Mesenchymal stem cell (in vitro differentiated cells and primary cell): ENCODE data around the gene ARRDC1.

Source experiments
- DNase-seq: peaks from one replicate; pipeline ENCODE4 v3.0.0-alpha.2; 2013
- H2AFZ ChIP-seq: one replicate; pipeline ENCODE4 v1.6.1; 2013; ENCODE audit warnings: low read depth, mild to moderate bottlenecking, control low read depth, inconsistent platforms, low read length, moderate library complexity
- H2AK5ac ChIP-seq: 2 replicates; pipeline ENCODE4 v1.6.1; 2013; ENCODE audit warnings: low read length, moderate library complexity, mild to moderate bottlenecking, inconsistent platforms; ENCODE audit not compliant: severe bottlenecking
- H2BK120ac ChIP-seq: one replicate; pipeline ENCODE4 v1.6.1; 2013; ENCODE audit warnings: low read depth, mild to moderate bottlenecking, inconsistent platforms, low read length, moderate library complexity
- H2BK12ac ChIP-seq, 2 experiments: one replicate each; pipeline ENCODE4 v1.6.1; 2013; ENCODE audit warnings: inconsistent platforms in 2 of 2, low read length in 2 of 2, mild to moderate bottlenecking in 2 of 2, moderate library complexity in 2 of 2, control low read depth in 1 of 2
- H2BK15ac ChIP-seq: one replicate; pipeline ENCODE4 v1.6.1; 2013; ENCODE audit warnings: mild to moderate bottlenecking, low read depth, inconsistent platforms; ENCODE audit not compliant: poor library complexity, severe bottlenecking
- H2BK5ac ChIP-seq: 2 replicates; pipeline ENCODE4 v1.6.1; 2013; ENCODE audit warnings: low read depth, mild to moderate bottlenecking, low read length, control low read depth, inconsistent platforms; ENCODE audit not compliant: poor library complexity, severe bottlenecking
- H3K14ac ChIP-seq, 2 experiments: one replicate each; pipeline ENCODE4 v1.6.1; 2013; ENCODE audit warnings: inconsistent platforms in 2 of 2, low read length in 2 of 2, control low read depth in 1 of 2, mild to moderate bottlenecking in 1 of 2, moderate library complexity in 1 of 2
- H3K18ac ChIP-seq, 2 experiments: one replicate each; pipeline ENCODE4 v1.6.1; 2013; ENCODE audit warnings: inconsistent platforms in 2 of 2, low read length in 2 of 2, control low read depth in 1 of 2, low read depth in 1 of 2, mild to moderate bottlenecking in 1 of 2
- H3K23ac ChIP-seq, 2 experiments: one replicate each; pipeline ENCODE4 v1.6.1; 2013; ENCODE audit warnings: inconsistent platforms in 2 of 2, low read length in 2 of 2, mild to moderate bottlenecking in 2 of 2, moderate library complexity in 2 of 2, control low read depth in 1 of 2
- H3K27ac ChIP-seq: 2 replicates; pipeline ENCODE4 v1.5.1; 2013; ENCODE audit warnings: mild to moderate bottlenecking, moderate library complexity, low read length, control low read depth, inconsistent platforms; ENCODE audit not compliant: poor library complexity, severe bottlenecking
- H3K27me3 ChIP-seq, 2 experiments: 2 replicates each; pipeline versions ENCODE4 v1.6.1 to v1.7.0; 2013; ENCODE audit warnings: low read length in 2 of 2, mild to moderate bottlenecking in 2 of 2, moderate library complexity in 2 of 2, control low read depth in 1 of 2, inconsistent platforms in 1 of 2; ENCODE audit not compliant: control insufficient read depth in 1 of 2, insufficient read depth in 1 of 2
- H3K36me3 ChIP-seq, 2 experiments: 2 replicates each; pipeline versions ENCODE4 v1.6.1 to v1.7.0; 2013; ENCODE audit warnings: low read length in 2 of 2, control low read depth in 1 of 2, inconsistent platforms in 1 of 2, low read depth in 1 of 2, mild to moderate bottlenecking in 1 of 2; ENCODE audit not compliant: insufficient read depth in 2 of 2, control insufficient read depth in 1 of 2
- H3K4ac ChIP-seq, 2 experiments: one replicate each; pipeline ENCODE4 v1.6.1; 2013; ENCODE audit warnings: inconsistent platforms in 2 of 2, low read length in 2 of 2, mild to moderate bottlenecking in 2 of 2, moderate library complexity in 2 of 2, control low read depth in 1 of 2, low read depth in 1 of 2
- H3K4me1 ChIP-seq: 2 replicates; pipeline ENCODE4 v1.6.1; 2013; ENCODE audit warnings: low read depth, low read length, control low read depth; ENCODE audit not compliant: control insufficient read depth, insufficient read depth
- H3K4me2 ChIP-seq: 2 replicates; pipeline ENCODE4 v1.6.1; 2013; ENCODE audit warnings: low read length, mild to moderate bottlenecking, inconsistent platforms; ENCODE audit not compliant: poor library complexity, severe bottlenecking
- H3K4me3 ChIP-seq, 2 experiments: 2 replicates each; pipeline versions ENCODE4 v1.5.1 to v1.7.0; 2013; ENCODE audit warnings: low read length in 2 of 2, mild to moderate bottlenecking in 2 of 2, control low read depth in 1 of 2, low read depth in 1 of 2; ENCODE audit not compliant: insufficient read depth in 1 of 2
- H3K79me1 ChIP-seq: replicated peaks from 2 replicates; pipeline ENCODE4 v1.6.1; 2013; ENCODE audit warnings: mild to moderate bottlenecking, control low read depth, low read length, inconsistent platforms; ENCODE audit not compliant: poor library complexity, severe bottlenecking
- H3K9ac ChIP-seq: 2 replicates; pipeline ENCODE4 v1.7.0; 2013; ENCODE audit warnings: mild to moderate bottlenecking, low read length, moderate library complexity
- H3K9me3 ChIP-seq: 2 replicates; pipeline ENCODE4 v1.7.0; 2013; ENCODE audit warnings: mild to moderate bottlenecking, low read length; ENCODE audit not compliant: control insufficient read depth
- H4K8ac ChIP-seq: one replicate; pipeline ENCODE4 v1.6.1; 2013; ENCODE audit warnings: inconsistent platforms, mild to moderate bottlenecking, low read length, moderate library complexity
- H4K91ac ChIP-seq: one replicate; pipeline ENCODE4 v1.6.1; 2013; ENCODE audit warnings: mild to moderate bottlenecking, low read length, inconsistent platforms
- WGBS: methylation state at CpG from one replicate; pipeline ENCODE4 v1.1.7; 2013; ENCODE audit warnings: mixed read lengths; 5-methylcytosine and 5-hydroxymethylcytosine counted together

ARRDC1 gene

DNA sequence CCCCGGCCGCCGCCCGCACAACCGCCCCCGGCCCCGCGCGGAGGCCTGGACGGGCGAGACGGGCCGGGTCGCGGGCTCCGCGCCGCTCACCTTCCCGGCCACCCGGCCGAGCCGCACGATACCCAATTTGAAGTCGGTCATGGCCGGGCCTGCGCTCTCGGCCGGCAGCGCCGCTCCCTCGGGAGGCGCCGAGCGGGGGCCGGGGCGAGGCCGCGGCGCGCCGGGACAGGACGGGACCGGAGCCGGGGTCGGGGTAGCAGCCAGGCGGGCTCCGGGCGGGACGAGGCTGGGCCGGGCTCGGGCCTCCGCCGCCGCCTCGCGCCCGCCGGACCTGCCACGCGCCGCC, 15.4 kb upstream of the ARRDC1 start:
- Histone ChIP-seq H3K18ac (no peak overlapping the region), H3K9me3 (no peaks in the 10 kb centered on the region), H3K4me2 (peak overlapping the region; percentile 55), H3K27me3 (no peaks in the 10 kb centered on the region), H4K8ac (peak overlapping the region; percentile 57), H2BK5ac (no peak overlapping the region), H3K4me3 (peak overlapping the region; percentile 92), H4K91ac (no peak overlapping the region), H3K23ac (no peak overlapping the region), H3K4me1 (peaks cover 10% of the 10 kb centered on the region), H3K36me3 (peaks cover 34 to 35% of the 10 kb centered on the region in 2 experiments), H2BK15ac (no peak overlapping the region), H2BK12ac (no peak overlapping the region), H3K27ac (no peak overlapping the region), H2AK5ac (no peak overlapping the region), H3K14ac (no peak overlapping the region), H3K9ac (peak overlapping the region; percentile 89), H2BK120ac (peak overlapping the region; percentile 19), H3K4ac (no peak overlapping the region), H3K79me1 (peaks cover 41% of the 10 kb centered on the region), H2AFZ (peak overlapping the region; percentile 51)
- WGBS: 0% methylated on average over 10 of the region's 61 CpGs
- DNase-seq: no peak

DNA sequence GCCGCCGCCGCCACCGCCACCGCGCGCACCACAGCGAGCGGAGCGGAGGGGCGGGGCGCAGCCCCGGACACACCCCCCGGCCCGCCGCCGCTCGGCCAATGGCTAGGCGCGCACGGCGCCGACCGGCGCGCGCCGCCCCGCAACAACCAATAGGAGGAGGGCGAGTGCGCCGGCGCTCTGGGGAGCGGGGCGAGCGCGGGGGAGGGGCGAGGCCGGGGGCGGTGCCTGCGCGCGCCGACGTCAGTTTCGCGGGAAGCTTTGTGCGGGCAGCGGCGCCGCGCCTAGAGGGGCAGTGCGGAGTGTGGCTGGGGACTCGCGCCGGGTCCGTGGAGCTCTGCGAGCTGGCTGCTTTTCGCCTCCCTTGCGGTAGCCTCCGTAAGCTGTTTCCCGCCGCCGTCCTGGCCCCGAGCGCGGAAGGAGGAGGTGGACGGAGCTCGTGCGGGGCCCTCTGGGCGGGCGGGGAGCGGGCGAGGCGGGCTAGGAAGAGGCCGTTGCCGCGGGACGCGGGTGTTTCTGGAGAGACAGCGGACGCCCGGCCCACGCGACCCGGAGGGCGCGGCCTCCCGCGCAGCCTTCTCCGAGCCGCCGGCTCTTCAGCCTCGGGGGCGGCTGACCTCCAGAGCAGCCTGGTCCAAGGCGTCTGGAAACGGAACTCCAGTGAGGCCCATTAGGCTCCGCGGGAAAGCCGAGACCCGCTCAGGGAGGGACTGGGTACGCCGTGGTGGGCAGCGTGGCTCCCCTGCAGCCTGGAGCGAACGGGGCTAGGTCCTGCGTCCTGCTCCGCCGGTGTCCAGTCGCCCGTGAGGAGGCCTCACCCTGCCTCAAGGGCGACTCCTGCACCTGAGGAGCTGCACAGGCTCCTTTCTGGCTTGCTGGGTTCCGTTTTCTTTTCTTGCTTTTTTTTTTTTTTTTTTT, 14.8 kb upstream of the ARRDC1 start, which contains the start of gene ZMYND19:
Gene ZMYND19, minus strand, starts transcription at position 44 of the 915 bp plus-strand sequence. CDS start 249 bp downstream, outside the sequence.
- no peaks in the 10 kb centered on the region for H3K9me3 ChIP-seq
- H2BK15ac ChIP-seq: no peak within 1 kb of the TSS
- H2BK12ac ChIP-seq: no peak within 1 kb of the TSS
- peak within 1 kb of the TSS; percentile 89 for H3K9ac ChIP-seq
- peaks cover 10% of the 10 kb centered on the region for H3K4me1 ChIP-seq
- peak within 1 kb of the TSS; percentile 19 for H2BK120ac ChIP-seq
- H3K27me3 ChIP-seq: no peaks in the 10 kb centered on the region
- H3K27ac ChIP-seq: no peak within 1 kb of the TSS
- H4K8ac ChIP-seq: peak within 1 kb of the TSS; percentile 57
- peak within 1 kb of the TSS; percentile 92 for H3K4me3 ChIP-seq
- H3K14ac ChIP-seq: peak within 1 kb of the TSS in 1 of 2 experiments; percentile 30
- H4K91ac ChIP-seq: no peak within 1 kb of the TSS
- H2BK5ac ChIP-seq: peak within 1 kb of the TSS; percentile 81
- DNase-seq: peak; percentile 84
- peaks cover 38% of the 10 kb centered on the region for H3K79me1 ChIP-seq
- H3K23ac ChIP-seq: peak within 1 kb of the TSS in 1 of 2 experiments; percentile 2
- peak within 1 kb of the TSS in 1 of 2 experiments; percentile 17 for H3K4ac ChIP-seq
- peaks cover 29 to 31% of the 10 kb centered on the region in 2 experiments for H3K36me3 ChIP-seq
- WGBS: 1% methylated on average over 67 of the region's 113 CpGs
- no peak within 1 kb of the TSS for H2AK5ac ChIP-seq
- H2AFZ ChIP-seq: peak within 1 kb of the TSS; percentile 55
- H3K4me2 ChIP-seq: peak within 1 kb of the TSS; percentile 99
- peak within 1 kb of the TSS; percentile 15 to 59 for H3K18ac ChIP-seq

DNA sequence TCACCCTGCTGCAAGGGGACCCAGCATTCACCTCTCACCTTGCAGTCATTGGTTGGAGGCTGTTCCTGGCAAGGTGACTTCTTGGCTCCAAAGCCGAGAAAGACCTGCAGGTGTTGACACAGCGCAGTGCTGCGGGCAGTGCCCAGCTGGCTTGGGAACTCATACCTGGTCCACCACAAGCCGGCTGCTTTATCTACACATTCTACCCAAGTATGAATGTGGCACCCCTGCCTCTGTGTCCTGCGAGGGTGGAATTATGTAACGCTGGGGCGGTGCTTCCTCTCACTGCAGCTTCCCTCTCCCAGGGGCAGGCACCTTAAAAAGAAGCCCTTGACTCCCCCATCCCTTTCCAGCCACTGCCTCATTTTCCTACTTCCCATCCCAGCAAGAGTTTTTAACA, 12.7 kb upstream of the ARRDC1 start:
- no peak overlapping the region for H2BK120ac ChIP-seq
- WGBS: 92% methylated on average over 7 of the region's 7 CpGs

DNA sequence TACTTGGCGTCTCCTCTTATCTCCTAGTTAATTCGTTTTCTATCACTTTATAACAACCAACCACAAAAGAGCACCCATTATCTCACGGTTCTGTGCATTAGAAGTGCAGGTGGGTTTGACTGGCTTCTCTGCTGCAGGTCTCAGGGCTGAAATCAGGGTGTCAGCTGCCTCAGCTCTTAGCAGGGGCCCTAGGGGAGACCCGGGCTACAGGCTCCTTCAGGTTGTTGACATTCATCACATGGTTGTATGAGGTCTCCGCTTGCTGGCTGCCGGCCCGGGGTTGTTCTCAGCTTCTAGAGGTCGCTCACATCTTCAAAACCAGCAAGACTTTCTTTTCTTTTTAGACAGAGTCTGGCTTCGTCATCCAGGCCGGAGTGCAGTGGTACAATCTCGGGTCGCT, 12.3 kb upstream of the ARRDC1 start:
- Histone ChIP-seq H2BK12ac (no peak overlapping the region), H3K4me1 (peaks cover 10% of the 10 kb centered on the region), H2BK120ac (no peak overlapping the region), H2BK5ac (no peak overlapping the region), H3K4me2 (no peak overlapping the region), H2AK5ac (no peak overlapping the region), H2AFZ (no peak overlapping the region), H3K18ac (no peak overlapping the region), H3K4me3 (no peak overlapping the region), H3K27me3 (no peaks in the 10 kb centered on the region), H3K4ac (no peak overlapping the region), H3K14ac (no peak overlapping the region), H4K8ac (no peak overlapping the region), H2BK15ac (no peak overlapping the region), H4K91ac (no peak overlapping the region), H3K36me3 (peaks cover 5 to 6% of the 10 kb centered on the region in 2 experiments), H3K9me3 (no peaks in the 10 kb centered on the region), H3K9ac (no peak overlapping the region), H3K23ac (no peak overlapping the region), H3K27ac (no peak overlapping the region), H3K79me1 (peaks cover 18% of the 10 kb centered on the region)
- WGBS: 95% methylated on average over 12 of the region's 12 CpGs
- DNase-seq: no peak

More for the DNA sequence above, 12.7 kb upstream of the ARRDC1 start:
- H2BK15ac ChIP-seq: no peak overlapping the region
- no peak overlapping the region for H3K27ac ChIP-seq
- peaks cover 10% of the 10 kb centered on the region for H3K4me1 ChIP-seq
- H2BK12ac ChIP-seq: no peak overlapping the region
- no peaks in the 10 kb centered on the region for H3K27me3 ChIP-seq
- no peak overlapping the region for H3K4ac ChIP-seq
- H3K4me2 ChIP-seq: no peak overlapping the region
- no peak overlapping the region for H2BK5ac ChIP-seq
- no peak overlapping the region for H3K23ac ChIP-seq
- no peak overlapping the region for H2AK5ac ChIP-seq
- H3K9ac ChIP-seq: no peak overlapping the region
- no peak overlapping the region for H3K4me3 ChIP-seq
- H3K14ac ChIP-seq: no peak overlapping the region
- H3K9me3 ChIP-seq: no peaks in the 10 kb centered on the region
- no peak for DNase-seq
- no peak overlapping the region for H4K8ac ChIP-seq
- H4K91ac ChIP-seq: no peak overlapping the region
- H3K18ac ChIP-seq: no peak overlapping the region
- H3K79me1 ChIP-seq: peaks cover 22% of the 10 kb centered on the region
- H2AFZ ChIP-seq: no peak overlapping the region
- peaks cover 9 to 10% of the 10 kb centered on the region in 2 experiments for H3K36me3 ChIP-seq
